ENCODE results near the gene GOLGA7B. TPM values are rescaled to one million over a fixed set of nuclear protein-coding genes. Genes with fewer than 3 reads are reported as not detected.

The GOLGA7B gene
- total and polyA plus RNA-seq, 4 experiments from 2014 or later, result 0.46 to 7.9 (median 4.6) TPM

GRCh38 chr10:97891497-97892167, 42.0 kb downstream of the GOLGA7B start:
- POLR2A ChIA-PET (ENCODE audit: partially characterized antibody), result no interaction called here
- Mint-ChIP-seq H3K27ac (no peak overlapping the region), H3K9me3 (no peaks in the 10 kb centered on the region), H3K4me3 (no peak overlapping the region), H3K36me3 (no peaks in the 10 kb centered on the region), H3K27me3 (peaks cover 6 to 8% of the 10 kb centered on the region in 2 donors), H3K4me1 (no peaks in the 10 kb centered on the region)
- H3K4me1 ChIP-seq (ENCODE audit: insufficient read depth, low read length), result no peaks in the 10 kb centered on the region
- H3K27me3 ChIP-seq (ENCODE audit: insufficient read depth, low read length), result no peaks in the 10 kb centered on the region
- no peaks in the 10 kb centered on the region for H3K9me3 ChIP-seq (ENCODE audit: control insufficient read depth in 1 of 2, low read length in 2 of 2)
- no peaks in the 10 kb centered on the region for H3K36me3 ChIP-seq (ENCODE audit: insufficient read depth, low read length)
- intact Hi-C loops (cut with micrococcal nuclease), result no loop called here
- no peak overlapping the region for H3K4me3 ChIP-seq (ENCODE audit: low read length in 2 of 2)
- DNase-seq, result no peak
- CTCF ChIA-PET (ENCODE audit: partially characterized antibody), result no interaction called here
- H3K27ac ChIP-seq (ENCODE audit: low read depth, low read length), result no peak overlapping the region

- Histone ChIP-seq H3K27me3 (ENCODE audit: insufficient read depth, low read length) (no peaks in the 10 kb centered on the region), H3K4me1 (ENCODE audit: insufficient read depth, low read length) (no peaks in the 10 kb centered on the region), H3K9me3 (ENCODE audit: control insufficient read depth in 1 of 2, low read length in 2 of 2) (no peaks in the 10 kb centered on the region), H3K27ac (ENCODE audit: low read depth, low read length) (no peak overlapping the region), H3K4me3 (ENCODE audit: low read length in 2 of 2) (no peak overlapping the region), H3K36me3 (ENCODE audit: insufficient read depth, low read length) (no peaks in the 10 kb centered on the region)
- H3K4me1 Mint-ChIP-seq, result no peaks in the 10 kb centered on the region
- H3K27ac Mint-ChIP-seq, result no peak overlapping the region
- ChIA-PET CTCF (ENCODE audit: partially characterized antibody) (no interaction called here), POLR2A (ENCODE audit: partially characterized antibody) (no interaction called here)
- intact Hi-C loops (cut with micrococcal nuclease), result no loop called here
- no peak for DNase-seq
- no peaks in the 10 kb centered on the region for H3K36me3 Mint-ChIP-seq
- H3K4me3 Mint-ChIP-seq, result no peak overlapping the region
- H3K27me3 Mint-ChIP-seq, result peaks cover 6 to 8% of the 10 kb centered on the region in 2 donors
- no peaks in the 10 kb centered on the region for H3K9me3 Mint-ChIP-seq
Measured at GRCh38 chr10:97892506-97892905, 42.9 kb downstream of the GOLGA7B start.

DNA sequence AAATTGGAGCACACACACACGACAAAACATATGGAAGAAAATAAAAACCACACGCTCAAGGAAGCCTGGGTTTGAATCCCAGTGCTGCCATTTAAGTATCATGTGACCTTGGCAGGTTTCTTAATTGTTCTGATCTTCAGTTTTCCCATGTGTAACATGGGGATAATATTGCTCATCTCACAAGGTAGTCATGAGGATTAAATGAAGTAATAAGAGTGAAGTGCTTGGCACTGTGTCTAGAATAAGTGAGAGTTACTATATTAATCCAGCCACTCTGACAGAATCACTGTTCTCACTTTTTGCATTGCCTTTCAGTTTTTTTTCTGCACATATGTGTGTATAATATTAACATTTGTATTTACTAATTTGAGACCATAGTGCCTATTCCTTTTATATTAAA, 43.3 kb downstream of the GOLGA7B start:
- CTCF ChIA-PET (ENCODE audit: partially characterized antibody), result no interaction called here

DNA sequence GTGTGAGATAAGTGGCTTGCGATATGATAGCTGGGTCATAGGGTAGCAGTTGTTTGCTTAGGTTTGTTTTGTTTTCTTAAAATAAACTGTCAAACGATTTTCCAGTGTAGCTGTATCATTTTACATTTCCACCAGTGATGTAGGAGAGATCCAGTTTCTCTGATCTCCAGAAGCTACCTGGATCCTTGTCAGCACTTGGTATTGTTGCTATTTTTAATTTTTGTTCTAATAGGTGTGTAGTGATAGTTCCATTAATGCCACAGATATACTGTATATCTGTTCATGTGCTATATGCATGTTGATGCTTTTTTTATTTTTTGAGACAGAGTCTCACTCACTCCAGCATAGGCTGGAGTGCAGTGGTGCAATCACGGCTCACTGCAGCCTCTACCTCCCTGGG, 44.4 kb downstream of the GOLGA7B start:
- Mint-ChIP-seq H3K4me1 (no peaks in the 10 kb centered on the region), H3K9me3 (no peaks in the 10 kb centered on the region), H3K4me3 (no peak overlapping the region), H3K27me3 (peaks cover 3 to 4% of the 10 kb centered on the region in 2 donors), H3K27ac (no peak overlapping the region), H3K36me3 (no peaks in the 10 kb centered on the region)
- Histone ChIP-seq H3K27ac (ENCODE audit: low read depth, low read length) (no peak overlapping the region), H3K4me1 (ENCODE audit: insufficient read depth, low read length) (no peaks in the 10 kb centered on the region), H3K36me3 (ENCODE audit: insufficient read depth, low read length) (no peaks in the 10 kb centered on the region), H3K4me3 (ENCODE audit: low read length in 2 of 2) (no peak overlapping the region), H3K9me3 (ENCODE audit: control insufficient read depth in 1 of 2, low read length in 2 of 2) (no peaks in the 10 kb centered on the region), H3K27me3 (ENCODE audit: insufficient read depth, low read length) (no peaks in the 10 kb centered on the region)
- DNase-seq, result no peak
- POLR2A ChIA-PET (ENCODE audit: partially characterized antibody), result no interaction called here
- CTCF ChIA-PET (ENCODE audit: partially characterized antibody), result interaction anchor here (1.1 kb wide), 1 partner anchor 147 kb away, joined by 4 read pairs; no protein-coding TSS in a partner anchor
- intact Hi-C loops (cut with micrococcal nuclease), result no loop called here

More for the DNA sequence above, 43.3 kb downstream of the GOLGA7B start:
- DNase-seq, result no peak
- Histone ChIP-seq H3K9me3 (ENCODE audit: control insufficient read depth in 1 of 2, low read length in 2 of 2) (no peaks in the 10 kb centered on the region), H3K4me3 (ENCODE audit: low read length in 2 of 2) (no peak overlapping the region), H3K27ac (ENCODE audit: low read depth, low read length) (no peak overlapping the region), H3K4me1 (ENCODE audit: insufficient read depth, low read length) (no peaks in the 10 kb centered on the region), H3K27me3 (ENCODE audit: insufficient read depth, low read length) (no peaks in the 10 kb centered on the region), H3K36me3 (ENCODE audit: insufficient read depth, low read length) (no peaks in the 10 kb centered on the region)
- Mint-ChIP-seq H3K36me3 (no peaks in the 10 kb centered on the region), H3K27ac (no peak overlapping the region), H3K4me1 (no peaks in the 10 kb centered on the region), H3K27me3 (peaks cover 6 to 8% of the 10 kb centered on the region in 2 donors), H3K9me3 (no peaks in the 10 kb centered on the region), H3K4me3 (no peak overlapping the region)
- intact Hi-C loops (cut with micrococcal nuclease), result no loop called here
- POLR2A ChIA-PET (ENCODE audit: partially characterized antibody), result no interaction called here

DNA sequence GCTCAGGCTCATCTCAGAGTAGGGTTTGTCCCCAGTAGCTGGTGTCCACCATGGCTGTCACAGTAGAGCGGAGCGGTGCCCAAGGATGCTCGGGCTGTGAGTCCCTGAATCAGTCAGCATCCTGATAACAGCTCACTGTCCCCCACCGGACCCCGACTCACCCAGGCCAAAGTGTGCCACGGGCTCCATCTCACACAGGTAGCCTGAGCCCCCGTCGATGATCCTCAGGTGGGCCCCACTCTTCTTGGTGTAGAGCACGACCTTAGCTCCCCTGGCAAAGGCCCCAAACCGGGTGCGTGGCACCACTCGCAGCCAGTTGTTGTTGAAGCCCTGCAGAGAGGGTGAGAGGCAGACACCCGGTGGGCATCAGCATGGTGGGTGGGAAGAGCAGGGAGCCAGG, 45.4 kb downstream of the GOLGA7B start:
- Histone ChIP-seq H3K27me3 (ENCODE audit: insufficient read depth, low read length) (no peaks in the 10 kb centered on the region), H3K4me1 (ENCODE audit: insufficient read depth, low read length) (no peaks in the 10 kb centered on the region), H3K27ac (ENCODE audit: low read depth, low read length) (no peak overlapping the region), H3K36me3 (ENCODE audit: insufficient read depth, low read length) (no peaks in the 10 kb centered on the region), H3K9me3 (ENCODE audit: control insufficient read depth in 1 of 2, low read length in 2 of 2) (no peaks in the 10 kb centered on the region), H3K4me3 (ENCODE audit: low read length in 2 of 2) (no peak overlapping the region)
- Mint-ChIP-seq H3K4me3 (no peak overlapping the region), H3K4me1 (no peaks in the 10 kb centered on the region), H3K36me3 (no peaks in the 10 kb centered on the region), H3K27me3 (peaks cover 3 to 4% of the 10 kb centered on the region in 2 donors), H3K27ac (no peak overlapping the region), H3K9me3 (no peaks in the 10 kb centered on the region)
- intact Hi-C loops (cut with micrococcal nuclease), result no loop called here
- POLR2A ChIA-PET (ENCODE audit: partially characterized antibody), result no interaction called here
- no peak for DNase-seq
- CTCF ChIA-PET (ENCODE audit: partially characterized antibody), result no interaction called here

GRCh38 chr10:97895915-97896314, 46.3 kb downstream of the GOLGA7B start:
- no peaks in the 10 kb centered on the region for H3K36me3 Mint-ChIP-seq
- intact Hi-C loops (cut with micrococcal nuclease), result no loop called here
- CTCF ChIA-PET (ENCODE audit: partially characterized antibody), result no interaction called here

GRCh38 chr10:97896756-97897358, 47.2 kb downstream of the GOLGA7B start:
- POLR2A ChIA-PET (ENCODE audit: partially characterized antibody), result no interaction called here
- H3K36me3 Mint-ChIP-seq, result no peaks in the 10 kb centered on the region
- CTCF ChIA-PET (ENCODE audit: partially characterized antibody), result no interaction called here
- H3K4me1 ChIP-seq (ENCODE audit: insufficient read depth, low read length), result no peaks in the 10 kb centered on the region
- H3K4me3 ChIP-seq (ENCODE audit: low read length in 2 of 2), result no peak overlapping the region
- no peak overlapping the region for H3K4me3 Mint-ChIP-seq
- H3K9me3 Mint-ChIP-seq, result no peaks in the 10 kb centered on the region
- no peak overlapping the region for H3K27ac ChIP-seq (ENCODE audit: low read depth, low read length)
- H3K27ac Mint-ChIP-seq, result no peak overlapping the region
- no peak for DNase-seq
- H3K27me3 ChIP-seq (ENCODE audit: insufficient read depth, low read length), result no peaks in the 10 kb centered on the region
- H3K4me1 Mint-ChIP-seq, result no peaks in the 10 kb centered on the region
- H3K36me3 ChIP-seq (ENCODE audit: insufficient read depth, low read length), result no peaks in the 10 kb centered on the region
- no peaks in the 10 kb centered on the region for H3K9me3 ChIP-seq (ENCODE audit: control insufficient read depth in 1 of 2, low read length in 2 of 2)
- intact Hi-C loops (cut with micrococcal nuclease), result no loop called here
- H3K27me3 Mint-ChIP-seq, result peaks cover 0 to 3% of the 10 kb centered on the region in 2 donors

More at GRCh38 chr10:97895915-97896314, 46.3 kb downstream of the GOLGA7B start:
- no peaks in the 10 kb centered on the region for H3K36me3 ChIP-seq (ENCODE audit: insufficient read depth, low read length)
- H3K4me1 ChIP-seq (ENCODE audit: insufficient read depth, low read length), result no peaks in the 10 kb centered on the region
- H3K9me3 ChIP-seq (ENCODE audit: control insufficient read depth in 1 of 2, low read length in 2 of 2), result no peaks in the 10 kb centered on the region
- no peak overlapping the region for H3K4me3 ChIP-seq (ENCODE audit: low read length in 2 of 2)
- H3K27me3 ChIP-seq (ENCODE audit: insufficient read depth, low read length), result no peaks in the 10 kb centered on the region
- H3K9me3 Mint-ChIP-seq, result no peaks in the 10 kb centered on the region
- no peak overlapping the region for H3K4me3 Mint-ChIP-seq
- POLR2A ChIA-PET (ENCODE audit: partially characterized antibody), result no interaction called here
- H3K27ac ChIP-seq (ENCODE audit: low read depth, low read length), result no peak overlapping the region
- H3K4me1 Mint-ChIP-seq, result no peaks in the 10 kb centered on the region
- peaks cover 3 to 4% of the 10 kb centered on the region in 2 donors for H3K27me3 Mint-ChIP-seq
- no peak for DNase-seq
- H3K27ac Mint-ChIP-seq, result no peak overlapping the region

Measured in CD4-positive, alpha-beta memory T cell (primary cell).